NCI-H146 (cell line): ENCODE results near the gene PHACTR1.

ENCODE experiments used
- DNase-seq: peaks from one replicate; lab custom pipeline; 2025; lab: John Stamatoyannopoulos, UW

PHACTR1 gene

GRCh38 chr6:13289789-13290318, 573.3 kb downstream of the PHACTR1 start:
- no peak for DNase-seq

GRCh38 chr6:13290335-13290734, 573.8 kb downstream of the PHACTR1 start:
- DNase-seq = no peak

DNA sequence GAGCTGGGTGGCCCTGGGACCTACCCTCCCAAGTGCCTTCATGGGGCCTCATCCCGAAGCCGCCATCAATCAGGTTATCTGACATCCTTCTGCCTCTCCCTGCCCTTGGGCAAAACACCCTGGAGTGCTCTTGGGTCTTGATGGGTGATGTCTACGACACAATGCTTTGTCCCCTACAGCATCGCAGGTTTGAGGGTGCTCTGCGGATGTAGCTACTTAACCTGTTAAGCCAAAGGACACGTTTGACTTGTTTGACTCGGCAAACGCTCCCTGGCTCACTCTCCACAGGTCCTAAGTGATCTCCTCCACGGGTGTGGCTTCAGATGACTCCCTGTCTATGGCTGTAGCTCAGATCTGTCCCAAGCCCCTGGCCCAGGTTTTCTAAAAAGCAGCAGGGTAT, 576.2 kb downstream of the PHACTR1 start:
- no peak for DNase-seq

DNA sequence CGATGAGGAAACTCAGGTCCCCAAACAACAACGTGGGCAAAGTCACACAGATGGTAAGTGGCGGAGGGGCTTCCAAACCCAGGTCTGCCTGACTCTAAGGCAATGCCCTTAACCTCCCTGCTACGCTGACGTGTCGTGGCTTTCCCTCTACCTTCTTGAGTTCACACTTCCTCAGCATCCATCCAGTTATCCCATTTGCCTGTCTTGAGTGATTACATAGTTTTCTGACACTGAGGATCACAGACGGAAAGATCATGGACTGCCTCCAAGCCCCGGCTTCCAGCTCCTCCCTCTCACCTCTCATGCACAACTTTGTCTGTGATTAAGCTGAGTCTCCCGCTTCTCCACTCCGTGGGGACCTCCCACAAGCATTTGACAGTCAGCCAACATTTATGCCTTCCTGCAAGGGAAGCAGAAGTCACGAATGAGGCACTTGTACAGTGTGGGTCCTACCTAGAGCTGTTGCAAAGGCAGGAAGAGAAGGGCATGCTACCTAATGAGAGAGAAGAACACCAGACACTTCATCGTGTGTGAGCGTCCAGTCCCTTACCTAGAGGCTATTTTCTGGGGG, 578.0 kb downstream of the PHACTR1 start:
- DNase-seq = no peak

DNA sequence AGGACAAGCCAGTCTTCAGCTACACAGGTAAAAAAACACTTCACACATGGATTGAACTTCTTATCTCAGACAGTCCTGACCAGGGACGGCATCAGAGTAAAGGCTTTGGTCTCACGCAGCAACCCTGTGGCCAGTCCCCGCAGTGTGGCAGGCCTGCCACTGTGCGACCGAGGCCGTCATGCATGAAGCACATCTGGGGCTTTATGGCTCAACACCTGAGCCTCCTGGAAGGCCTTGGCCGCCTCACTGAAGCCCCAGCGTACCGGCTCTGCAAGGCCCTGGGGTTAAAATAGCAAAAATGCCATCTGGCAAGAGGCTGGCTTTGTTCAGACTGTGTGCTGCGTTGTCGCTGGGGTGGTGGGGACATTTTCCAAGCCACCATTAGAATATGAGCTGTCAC, 579.0 kb downstream of the PHACTR1 start:
- DNase-seq = no peak

GRCh38 chr6:13296536-13296997, 580.0 kb downstream of the PHACTR1 start:
- DNase-seq = peak; percentile 10

GRCh38 chr6:13297391-13297790, 580.8 kb downstream of the PHACTR1 start:
- no peak for DNase-seq

DNA sequence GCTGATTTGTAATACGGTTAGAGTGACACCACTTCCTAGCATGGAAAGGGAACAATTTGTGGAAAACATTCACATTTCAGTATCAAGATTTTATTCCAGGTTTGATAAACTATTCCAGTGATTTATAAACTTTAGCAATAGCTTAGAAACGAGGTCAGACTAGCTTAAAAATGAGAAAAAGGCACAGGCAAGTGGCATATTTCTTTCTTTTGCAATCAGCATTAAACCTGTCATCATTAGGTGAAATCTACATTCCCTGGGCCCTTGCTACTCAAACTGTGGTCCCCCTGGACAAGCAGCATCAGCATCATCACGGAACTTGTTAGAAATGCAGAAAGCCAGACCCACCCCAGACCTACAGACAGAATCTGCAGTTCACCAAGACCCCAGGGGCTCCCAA, 581.9 kb downstream of the PHACTR1 start:
- DNase-seq = no peak

DNA sequence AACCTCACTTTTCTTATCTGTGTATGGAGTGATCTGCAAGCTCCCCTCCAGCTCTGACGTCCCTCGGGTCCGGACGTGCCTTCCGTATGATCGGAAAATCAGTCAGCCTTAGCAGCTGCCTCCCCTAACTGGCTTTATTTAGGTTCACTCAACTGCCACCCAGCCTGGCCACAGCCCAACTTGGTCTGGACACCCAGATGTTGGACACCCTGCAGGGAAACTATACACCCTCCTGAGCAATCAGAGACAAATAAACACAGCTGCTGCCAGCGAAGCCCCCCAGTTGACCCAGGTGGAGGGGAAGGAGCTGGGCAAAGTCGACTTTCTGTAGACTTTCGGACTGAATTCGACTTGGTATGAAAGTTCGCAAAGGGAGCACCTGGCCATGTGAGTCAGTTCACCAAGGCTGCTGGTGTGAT, 582.8 kb downstream of the PHACTR1 start:
- no peak for DNase-seq

GRCh38 chr6:13299918-13300317, 583.4 kb downstream of the PHACTR1 start:
- DNase-seq = no peak

DNA sequence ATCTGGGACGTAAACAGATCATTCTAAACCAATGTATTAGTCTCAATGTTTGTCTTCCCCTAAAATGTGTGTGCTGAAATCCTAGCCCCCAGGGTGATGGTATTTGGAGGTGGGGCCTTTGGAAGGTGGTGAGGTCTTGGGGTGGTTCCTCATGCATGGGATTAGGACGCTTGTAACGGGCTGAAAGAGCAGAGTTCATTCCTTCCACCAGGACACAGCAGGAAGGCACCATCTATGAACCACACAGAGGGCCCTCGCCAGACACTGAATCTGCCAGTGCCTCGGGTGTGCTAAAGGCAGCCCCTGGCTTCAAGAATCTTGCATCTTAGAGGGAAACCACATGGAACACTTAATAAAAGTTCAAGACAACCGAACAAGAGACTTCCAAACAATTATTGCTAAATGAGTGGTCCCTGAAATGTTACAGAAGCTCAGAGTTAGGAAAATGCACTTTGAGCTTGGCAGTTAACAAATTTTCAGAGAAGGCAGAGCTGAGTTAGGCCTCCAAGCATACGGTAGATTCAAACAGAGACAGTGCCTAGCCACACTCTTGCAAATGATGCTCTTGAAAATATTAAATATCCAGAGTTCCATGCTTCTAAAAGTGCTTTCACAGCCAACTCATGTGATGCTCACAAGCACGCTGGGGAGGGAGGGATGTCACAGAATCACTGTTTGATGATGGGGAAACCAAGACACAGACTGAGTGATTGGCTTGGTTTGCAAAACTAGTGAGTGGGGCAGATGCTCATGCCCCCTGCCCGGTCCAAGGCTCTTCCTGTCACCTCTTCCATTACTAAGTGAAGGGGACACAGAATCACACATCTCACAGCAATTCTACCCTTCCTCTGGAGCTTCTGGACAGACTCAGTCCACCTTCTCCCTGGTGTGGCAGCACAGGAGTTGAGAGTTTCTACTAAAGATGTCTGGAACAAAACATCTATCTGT, 584.4 kb downstream of the PHACTR1 start:
- DNase-seq = no peak

DNA sequence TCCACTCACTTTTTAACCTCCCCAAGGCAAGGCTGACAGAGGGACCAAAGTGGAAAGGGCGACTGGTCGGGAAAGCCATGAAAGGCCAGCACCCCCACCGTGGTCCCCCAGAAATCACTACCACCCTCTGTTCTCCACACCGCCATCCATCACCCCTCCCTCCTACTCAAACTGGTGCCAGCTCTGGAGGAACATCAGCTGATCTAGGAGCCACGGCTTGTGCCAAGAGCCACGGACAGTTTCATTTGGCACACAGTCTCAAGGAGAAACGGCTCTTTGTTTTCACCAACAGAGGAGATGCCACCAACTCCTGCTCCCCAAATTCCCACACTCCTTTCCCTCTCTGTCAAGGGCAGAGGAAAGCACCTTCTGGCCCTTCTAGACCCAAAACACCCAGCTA, 585.7 kb downstream of the PHACTR1 start:
- no peak for DNase-seq

- peak; percentile 12 for DNase-seq
These were observed 586.4 kb downstream of the PHACTR1 start for GRCh38 chr6:13302751-13303667.

DNA sequence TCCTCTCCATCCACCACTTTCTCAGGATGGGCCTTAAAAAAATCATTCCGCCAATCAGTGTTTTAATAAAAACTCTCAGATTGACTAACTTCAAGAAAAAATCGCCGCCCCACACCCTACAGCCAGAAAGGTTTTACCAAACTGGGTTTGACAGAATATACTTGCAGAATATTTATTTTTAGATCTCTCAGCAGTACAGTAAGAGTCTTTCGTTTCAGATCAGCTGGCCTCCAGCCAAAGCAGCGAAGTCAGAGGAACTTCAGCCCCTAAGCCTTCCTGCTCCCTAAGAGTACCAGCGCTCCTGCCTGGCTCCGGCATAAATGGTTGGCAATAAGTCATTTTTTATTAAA, 587.1 kb downstream of the PHACTR1 start:
- no peak for DNase-seq

GRCh38 chr6:13304101-13304500, 587.5 kb downstream of the PHACTR1 start:
- DNase-seq = no peak

DNA sequence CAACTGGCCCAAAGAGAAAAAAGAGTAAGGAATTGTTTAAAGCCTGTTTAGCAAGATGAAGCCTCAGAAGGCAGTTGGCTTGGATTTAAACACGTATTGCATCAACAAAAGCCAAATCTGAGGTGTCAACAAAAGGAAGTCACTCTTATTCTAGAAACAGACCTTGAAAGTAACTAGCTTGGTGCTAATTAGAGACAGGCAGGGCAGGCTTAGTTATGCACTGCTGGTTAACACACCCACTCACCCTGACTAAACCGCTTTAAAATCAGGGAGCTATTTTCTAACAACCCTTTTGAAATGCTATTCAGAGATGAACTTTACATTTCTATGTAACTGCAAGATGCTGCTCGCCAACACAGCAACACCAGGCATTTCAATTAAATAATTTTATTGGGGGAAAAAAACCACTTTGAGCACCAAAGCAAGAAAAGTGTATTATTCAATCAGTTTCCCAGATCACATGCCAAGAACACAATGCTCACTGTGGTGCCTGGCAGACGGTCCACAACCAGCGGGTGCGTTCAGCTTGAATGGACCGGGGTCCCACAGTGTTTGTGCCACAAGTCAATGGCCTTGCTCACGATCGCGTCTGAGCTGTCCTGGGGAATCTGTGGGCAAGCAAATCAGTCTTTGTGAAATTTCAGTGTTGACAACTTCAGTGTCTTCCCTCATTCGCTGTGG, 588.2 kb downstream of the PHACTR1 start:
- DNase-seq = no peak

- DNase-seq = no peak
These were observed 588.7 kb downstream of the PHACTR1 start for GRCh38 chr6:13305288-13305687.

GRCh38 chr6:13305791-13306190, 589.2 kb downstream of the PHACTR1 start:
- DNase-seq = no peak

- no peak for DNase-seq
These were observed 591.0 kb downstream of the PHACTR1 start for GRCh38 chr6:13307508-13307995.

DNA sequence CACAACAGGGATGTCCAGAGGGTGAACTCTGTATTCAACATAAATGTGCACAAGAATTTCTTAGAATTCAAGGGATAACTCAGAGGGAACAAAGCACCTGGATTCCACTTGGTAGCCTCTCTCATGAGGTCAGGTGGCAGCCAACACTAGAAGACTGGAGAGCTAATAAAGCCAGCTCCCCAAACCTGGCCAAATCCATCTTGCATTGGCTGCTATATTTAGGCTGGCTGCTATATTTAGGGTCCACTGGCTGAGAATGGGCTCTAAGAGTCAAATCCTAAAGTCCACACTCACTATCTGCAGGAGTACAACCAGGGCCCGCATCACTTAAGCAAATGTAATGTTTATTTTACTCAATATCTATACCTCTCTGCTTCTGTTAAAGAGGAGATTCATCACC, 591.8 kb downstream of the PHACTR1 start:
- DNase-seq = no peak

- DNase-seq = no peak
These were observed 594.6 kb downstream of the PHACTR1 start for GRCh38 chr6:13311155-13311554.
